ENCODE data around the gene CRY2.

Gene CRY2

GRCh38 chr11:45809456-45810395 lies 37.5 kb upstream of the CRY2 start:
- ATAC-seq, result no peak
- TF ChIP-seq POU6F1 (CRISPR knock-in tag; IDR thresholded peaks at IDR 0.05; ENCODE audit: borderline replicate concordance, low read depth), result no peak
- no peak for TF ChIP-seq BACH2 (CRISPR knock-in tag; IDR thresholded peaks at IDR 0.05; ENCODE audit: borderline replicate concordance)
- TF ChIP-seq ZNF70 (CRISPR knock-in tag; IDR thresholded peaks at IDR 0.05), result no peak
- TF ChIP-seq ZC3H10 (CRISPR knock-in tag; IDR thresholded peaks at IDR 0.05), result no peak
- no peak for TF ChIP-seq TOX (CRISPR knock-in tag; IDR thresholded peaks at IDR 0.05; ENCODE audit: borderline replicate concordance)
- TF ChIP-seq, protein P1, sequence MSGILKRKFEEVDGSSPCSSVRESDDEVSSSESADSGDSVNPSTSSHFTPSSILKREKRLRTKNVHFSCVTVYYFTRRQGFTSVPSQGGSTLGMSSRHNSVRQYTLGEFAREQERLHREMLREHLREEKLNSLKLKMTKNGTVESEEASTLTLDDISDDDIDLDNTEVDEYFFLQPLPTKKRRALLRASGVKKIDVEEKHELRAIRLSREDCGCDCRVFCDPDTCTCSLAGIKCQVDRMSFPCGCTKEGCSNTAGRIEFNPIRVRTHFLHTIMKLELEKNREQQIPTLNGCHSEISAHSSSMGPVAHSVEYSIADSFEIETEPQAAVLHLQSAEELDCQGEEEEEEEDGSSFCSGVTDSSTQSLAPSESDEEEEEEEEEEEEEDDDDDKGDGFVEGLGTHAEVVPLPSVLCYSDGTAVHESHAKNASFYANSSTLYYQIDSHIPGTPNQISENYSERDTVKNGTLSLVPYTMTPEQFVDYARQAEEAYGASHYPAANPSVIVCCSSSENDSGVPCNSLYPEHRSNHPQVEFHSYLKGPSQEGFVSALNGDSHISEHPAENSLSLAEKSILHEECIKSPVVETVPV (CRISPR knock-in tag; IDR thresholded peaks at IDR 0.05), result no peak
- TF ChIP-seq, protein P2, sequence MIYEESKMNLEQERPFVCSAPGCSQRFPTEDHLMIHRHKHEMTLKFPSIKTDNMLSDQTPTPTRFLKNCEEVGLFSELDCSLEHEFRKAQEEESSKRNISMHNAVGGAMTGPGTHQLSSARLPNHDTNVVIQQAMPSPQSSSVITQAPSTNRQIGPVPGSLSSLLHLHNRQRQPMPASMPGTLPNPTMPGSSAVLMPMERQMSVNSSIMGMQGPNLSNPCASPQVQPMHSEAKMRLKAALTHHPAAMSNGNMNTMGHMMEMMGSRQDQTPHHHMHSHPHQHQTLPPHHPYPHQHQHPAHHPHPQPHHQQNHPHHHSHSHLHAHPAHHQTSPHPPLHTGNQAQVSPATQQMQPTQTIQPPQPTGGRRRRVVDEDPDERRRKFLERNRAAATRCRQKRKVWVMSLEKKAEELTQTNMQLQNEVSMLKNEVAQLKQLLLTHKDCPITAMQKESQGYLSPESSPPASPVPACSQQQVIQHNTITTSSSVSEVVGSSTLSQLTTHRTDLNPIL (CRISPR knock-in tag; IDR thresholded peaks at IDR 0.05; ENCODE audit: low read depth), result no peak
- TF ChIP-seq, protein P3, sequence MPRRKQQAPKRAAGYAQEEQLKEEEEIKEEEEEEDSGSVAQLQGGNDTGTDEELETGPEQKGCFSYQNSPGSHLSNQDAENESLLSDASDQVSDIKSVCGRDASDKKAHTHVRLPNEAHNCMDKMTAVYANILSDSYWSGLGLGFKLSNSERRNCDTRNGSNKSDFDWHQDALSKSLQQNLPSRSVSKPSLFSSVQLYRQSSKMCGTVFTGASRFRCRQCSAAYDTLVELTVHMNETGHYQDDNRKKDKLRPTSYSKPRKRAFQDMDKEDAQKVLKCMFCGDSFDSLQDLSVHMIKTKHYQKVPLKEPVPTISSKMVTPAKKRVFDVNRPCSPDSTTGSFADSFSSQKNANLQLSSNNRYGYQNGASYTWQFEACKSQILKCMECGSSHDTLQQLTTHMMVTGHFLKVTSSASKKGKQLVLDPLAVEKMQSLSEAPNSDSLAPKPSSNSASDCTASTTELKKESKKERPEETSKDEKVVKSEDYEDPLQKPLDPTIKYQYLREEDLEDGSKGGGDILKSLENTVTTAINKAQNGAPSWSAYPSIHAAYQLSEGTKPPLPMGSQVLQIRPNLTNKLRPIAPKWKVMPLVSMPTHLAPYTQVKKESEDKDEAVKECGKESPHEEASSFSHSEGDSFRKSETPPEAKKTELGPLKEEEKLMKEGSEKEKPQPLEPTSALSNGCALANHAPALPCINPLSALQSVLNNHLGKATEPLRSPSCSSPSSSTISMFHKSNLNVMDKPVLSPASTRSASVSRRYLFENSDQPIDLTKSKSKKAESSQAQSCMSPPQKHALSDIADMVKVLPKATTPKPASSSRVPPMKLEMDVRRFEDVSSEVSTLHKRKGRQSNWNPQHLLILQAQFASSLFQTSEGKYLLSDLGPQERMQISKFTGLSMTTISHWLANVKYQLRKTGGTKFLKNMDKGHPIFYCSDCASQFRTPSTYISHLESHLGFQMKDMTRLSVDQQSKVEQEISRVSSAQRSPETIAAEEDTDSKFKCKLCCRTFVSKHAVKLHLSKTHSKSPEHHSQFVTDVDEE (CRISPR knock-in tag; IDR thresholded peaks at IDR 0.05), result no peak
- TF ChIP-seq PPARA (CRISPR knock-in tag; IDR thresholded peaks at IDR 0.05; ENCODE audit: borderline replicate concordance), result no peak

GRCh38 chr11:45810431-45811108 lies 36.7 kb upstream of the CRY2 start:
- ATAC-seq, result no peak
- TF ChIP-seq ZNF565 (CRISPR knock-in tag; conservative IDR thresholded peaks at IDR 0.05; ENCODE audit: low read depth), result no peak
- TF ChIP-seq, protein P2 (CRISPR knock-in tag; IDR thresholded peaks at IDR 0.05; ENCODE audit: low read depth), result no peak
- no peak for TF ChIP-seq GLIS3 (CRISPR knock-in tag; IDR thresholded peaks at IDR 0.05)

- TF ChIP-seq PPARA (CRISPR knock-in tag; IDR thresholded peaks at IDR 0.05; ENCODE audit: borderline replicate concordance) (no peak), RARB (CRISPR knock-in tag; IDR thresholded peaks at IDR 0.05) (no peak), ZNF565 (CRISPR knock-in tag; conservative IDR thresholded peaks at IDR 0.05; ENCODE audit: low read depth) (no peak), ISL1 (CRISPR knock-in tag; IDR thresholded peaks at IDR 0.05) (no peak), ZNF70 (CRISPR knock-in tag; IDR thresholded peaks at IDR 0.05) (no peak), ZC3H10 (CRISPR knock-in tag; IDR thresholded peaks at IDR 0.05) (no peak), BACH2 (CRISPR knock-in tag; IDR thresholded peaks at IDR 0.05; ENCODE audit: borderline replicate concordance) (no peak), ZNF8 (CRISPR knock-in tag; IDR thresholded peaks at IDR 0.05) (no peak), TOX (CRISPR knock-in tag; IDR thresholded peaks at IDR 0.05; ENCODE audit: borderline replicate concordance) (no peak), CSDC2 (CRISPR knock-in tag; IDR thresholded peaks at IDR 0.05) (no peak)
- TF ChIP-seq, protein P3 (CRISPR knock-in tag; IDR thresholded peaks at IDR 0.05), result no peak
- no peak for ATAC-seq
Measured at GRCh38 chr11:45811109-45811435, 36.2 kb upstream of the CRY2 start.

All from SK-N-SH treated with all-trans-retinoic acid at 6 μM for 48 hours (cell line).